GM18519 (cell line): ENCODE results near the gene ABCA4.
"Not testable (repeated sequence)": the region's sequence is repeated elsewhere in the genome, so short reads cannot be mapped to it uniquely, and the experiment has no call there.

ENCODE experiments used
- ATAC-seq: cut with Tn5 transposase; IDR thresholded peaks from one replicate; pipeline ENCODE4 v1.9.1; 2021; ENCODE audit warnings: mild to moderate bottlenecking, moderate library complexity; ENCODE audit not compliant: unreplicated experiment, low FRiP score

The ABCA4 gene

GRCh38 chr1:93960641-93961147 lies 160.3 kb downstream of the ABCA4 start:
- ATAC-seq = no peak

- ATAC-seq = no peak
These were observed 161.5 kb downstream of the ABCA4 start for GRCh38 chr1:93959413-93959812.

- no peak for ATAC-seq
These were observed 162.2 kb downstream of the ABCA4 start for GRCh38 chr1:93958726-93959100.

GRCh38 chr1:93958032-93958725 lies 162.8 kb downstream of the ABCA4 start:
- no peak for ATAC-seq

GRCh38 chr1:93955765-93956164 lies 165.2 kb downstream of the ABCA4 start:
- ATAC-seq = no peak

- not testable (repeated sequence) for ATAC-seq
These were observed 173.8 kb downstream of the ABCA4 start for GRCh38 chr1:93947002-93947686.
